COLO668 (cell line): ENCODE results near the gene SDK2.

Experiments used
- DNase-seq: peaks from one replicate; lab custom pipeline; 2025; ENCODE audit not compliant: unreplicated experiment; lab: John Stamatoyannopoulos, UW

SDK2 gene

GRCh38 chr17:73432624-73433190 lies 211.5 kb downstream of the SDK2 start:
- no peak for DNase-seq

GRCh38 chr17:73431401-73432205 lies 212.6 kb downstream of the SDK2 start:
- DNase-seq: no peak

GRCh38 chr17:73430848-73431247 lies 213.4 kb downstream of the SDK2 start:
- peak; percentile 23 for DNase-seq

GRCh38 chr17:73430165-73430680 lies 214.0 kb downstream of the SDK2 start:
- DNase-seq: peak; percentile 8

- DNase-seq: peak; percentile 79
These were observed 214.6 kb downstream of the SDK2 start for GRCh38 chr17:73429440-73430164.

- DNase-seq: no peak
These were observed 217.0 kb downstream of the SDK2 start for GRCh38 chr17:73427198-73427597.

GRCh38 chr17:73424571-73424970 lies 219.7 kb downstream of the SDK2 start:
- no peak for DNase-seq

GRCh38 chr17:73423806-73424205 lies 220.4 kb downstream of the SDK2 start:
- no peak for DNase-seq

- DNase-seq: no peak
These were observed 221.0 kb downstream of the SDK2 start for GRCh38 chr17:73423159-73423715.

- DNase-seq: no peak
These were observed 222.1 kb downstream of the SDK2 start for GRCh38 chr17:73422121-73422520.

- no peak for DNase-seq
These were observed 223.3 kb downstream of the SDK2 start for GRCh38 chr17:73420897-73421296.

GRCh38 chr17:73419881-73420280 lies 224.4 kb downstream of the SDK2 start:
- DNase-seq: no peak

- no peak for DNase-seq
These were observed 225.2 kb downstream of the SDK2 start for GRCh38 chr17:73419051-73419450.

- DNase-seq: no peak
These were observed 228.5 kb downstream of the SDK2 start for GRCh38 chr17:73415782-73416181.

- DNase-seq: no peak
These were observed 229.9 kb downstream of the SDK2 start for GRCh38 chr17:73414171-73414955.

GRCh38 chr17:73412914-73413313 lies 231.3 kb downstream of the SDK2 start:
- DNase-seq: no peak

- DNase-seq: no peak
These were observed 232.9 kb downstream of the SDK2 start for GRCh38 chr17:73411313-73411747.

- DNase-seq: no peak
These were observed 233.5 kb downstream of the SDK2 start for GRCh38 chr17:73410586-73411312.

- peak; percentile 35 for DNase-seq
These were observed 240.0 kb downstream of the SDK2 start for GRCh38 chr17:73404246-73404645.

GRCh38 chr17:73402466-73402865 lies 241.8 kb downstream of the SDK2 start:
- no peak for DNase-seq
